Measurements from ENCODE around the gene COL20A1. TPM values are rescaled to one million over a fixed set of nuclear protein-coding genes. Genes with fewer than 3 reads are reported as not detected.

COL20A1 gene
- polyA plus RNA-seq, 1 donor, result 1.2 TPM

DNA sequence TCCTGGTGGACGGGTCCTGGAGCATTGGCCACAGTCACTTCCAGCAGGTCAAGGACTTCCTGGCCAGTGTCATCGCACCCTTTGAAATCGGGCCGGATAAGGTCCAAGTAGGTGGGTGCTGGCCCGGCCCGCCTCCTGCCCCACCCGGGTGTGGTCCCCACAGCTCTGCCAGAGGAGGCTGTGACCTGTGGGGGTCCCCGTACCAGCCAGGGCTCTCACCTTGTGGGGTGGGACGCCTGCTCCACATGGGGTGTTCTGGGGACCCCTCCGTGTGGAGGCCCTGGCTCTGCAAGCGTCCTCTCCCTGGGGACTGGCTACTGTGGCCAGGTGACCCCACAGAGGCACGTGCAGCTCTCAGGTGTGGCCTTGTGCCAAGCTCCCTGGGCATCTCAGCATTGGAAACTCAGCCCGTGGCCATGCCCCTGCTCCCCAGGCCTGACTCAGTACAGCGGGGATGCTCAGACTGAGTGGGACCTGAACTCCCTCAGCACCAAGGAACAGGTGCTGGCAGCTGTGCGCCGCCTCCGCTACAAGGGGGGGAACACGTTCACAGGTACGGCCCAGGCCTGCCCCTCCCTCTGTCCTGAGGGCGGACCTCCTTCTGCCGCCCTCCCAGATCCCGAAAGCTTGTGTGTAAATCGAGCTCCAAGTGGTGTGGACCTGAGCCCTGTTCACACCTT lies 14.7 kb downstream of the COL20A1 start:
- DNase-seq, result no peak

GRCh38 chr20:63308218-63308911 lies 15.4 kb downstream of the COL20A1 start:
- no peak for DNase-seq

DNA sequence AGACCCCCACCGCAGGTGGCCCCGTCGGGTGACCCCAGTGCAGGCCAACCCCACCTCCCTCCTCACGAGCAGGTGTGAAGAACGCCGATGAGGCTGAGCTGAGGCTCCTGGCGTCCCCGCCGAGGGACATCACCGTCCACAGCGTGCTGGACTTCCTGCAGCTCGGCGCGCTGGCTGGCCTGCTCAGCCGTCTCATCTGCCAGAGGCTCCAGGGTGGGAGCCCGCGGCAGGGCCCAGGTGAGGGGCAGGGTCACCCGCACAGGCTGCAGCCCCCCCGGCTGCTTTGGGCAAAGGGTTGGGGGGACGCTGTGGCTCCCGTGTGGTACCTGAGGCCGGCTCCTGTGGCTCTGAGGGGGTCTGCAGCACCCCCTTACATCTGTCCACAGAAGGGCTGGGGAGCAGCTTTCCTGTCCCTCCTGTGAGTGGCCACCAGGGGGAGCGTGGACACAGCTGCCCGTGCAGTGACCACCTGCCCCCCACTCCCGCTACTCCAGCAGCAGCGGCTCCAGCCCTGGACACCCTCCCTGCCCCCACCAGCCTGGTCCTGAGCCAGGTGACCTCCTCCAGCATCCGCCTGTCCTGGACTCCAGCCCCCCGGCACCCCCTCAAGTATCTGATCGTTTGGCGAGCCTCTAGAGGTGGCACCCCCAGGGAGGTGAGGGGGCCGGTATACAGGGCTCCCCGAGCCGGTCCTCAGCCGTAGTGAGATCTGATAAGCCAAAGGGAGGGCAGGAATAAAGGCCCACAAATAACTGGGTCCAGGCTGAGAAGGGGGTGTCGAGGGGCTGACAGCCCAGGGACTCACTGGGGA lies 16.5 kb downstream of the COL20A1 start:
- no peak for DNase-seq

- DNase-seq, result no peak
Measured at GRCh38 chr20:63310265-63310991, 17.4 kb downstream of the COL20A1 start.

- DNase-seq, result no peak
Measured at GRCh38 chr20:63311186-63311832, 18.3 kb downstream of the COL20A1 start.

DNA sequence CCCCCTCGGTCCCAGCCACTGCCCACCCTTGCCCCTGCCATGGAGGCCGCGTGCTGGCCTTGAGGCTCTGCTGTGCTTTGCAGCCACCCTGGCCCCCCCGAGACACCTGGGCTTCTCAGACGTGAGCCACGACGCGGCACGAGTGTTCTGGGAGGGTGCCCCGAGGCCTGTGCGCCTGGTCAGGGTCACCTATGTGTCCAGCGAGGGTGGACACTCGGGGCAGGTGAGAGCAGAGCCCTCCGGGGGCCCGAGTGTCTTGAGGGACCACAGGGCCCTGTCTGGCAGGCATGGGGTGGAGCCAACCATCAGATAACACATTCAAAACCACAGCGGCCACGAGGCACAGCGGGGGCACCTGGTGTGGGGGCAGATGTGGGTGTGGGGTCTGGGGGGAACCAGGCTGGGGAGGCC lies 18.9 kb downstream of the COL20A1 start:
- no peak for DNase-seq

- DNase-seq, result no peak
Measured at GRCh38 chr20:63312273-63312672, 19.3 kb downstream of the COL20A1 start.

DNA sequence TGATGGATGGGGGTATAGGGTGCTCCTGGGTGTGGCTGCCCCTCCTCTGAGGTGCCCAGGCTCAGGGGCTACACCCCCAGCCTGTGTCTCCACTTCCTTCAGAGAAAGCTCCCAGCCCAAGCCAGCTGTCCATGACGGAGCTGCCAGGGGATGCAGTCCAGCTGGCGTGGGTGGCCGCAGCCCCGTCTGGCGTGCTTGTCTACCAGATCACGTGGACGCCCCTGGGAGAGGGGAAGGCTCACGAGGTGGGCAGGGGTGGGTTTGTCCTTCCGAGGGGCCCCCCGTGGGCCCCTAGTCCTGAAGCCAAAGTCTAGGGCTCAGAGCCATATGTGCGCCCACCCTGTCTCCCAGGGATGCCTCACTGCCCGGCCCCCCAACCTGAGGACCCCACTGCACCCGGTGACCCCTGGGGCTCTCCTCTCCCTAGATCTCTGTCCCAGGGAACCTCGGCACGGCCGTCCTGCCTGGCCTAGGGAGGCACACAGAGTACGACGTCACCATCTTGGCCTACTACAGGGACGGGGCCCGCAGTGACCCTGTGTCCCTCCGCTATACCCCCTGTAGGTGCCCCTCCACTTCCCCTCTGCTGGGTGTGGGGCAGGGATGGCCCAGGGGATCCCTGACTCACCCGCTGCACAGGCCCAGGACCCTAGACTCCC lies 19.8 kb downstream of the COL20A1 start:
- peak; percentile 63 for DNase-seq

DNA sequence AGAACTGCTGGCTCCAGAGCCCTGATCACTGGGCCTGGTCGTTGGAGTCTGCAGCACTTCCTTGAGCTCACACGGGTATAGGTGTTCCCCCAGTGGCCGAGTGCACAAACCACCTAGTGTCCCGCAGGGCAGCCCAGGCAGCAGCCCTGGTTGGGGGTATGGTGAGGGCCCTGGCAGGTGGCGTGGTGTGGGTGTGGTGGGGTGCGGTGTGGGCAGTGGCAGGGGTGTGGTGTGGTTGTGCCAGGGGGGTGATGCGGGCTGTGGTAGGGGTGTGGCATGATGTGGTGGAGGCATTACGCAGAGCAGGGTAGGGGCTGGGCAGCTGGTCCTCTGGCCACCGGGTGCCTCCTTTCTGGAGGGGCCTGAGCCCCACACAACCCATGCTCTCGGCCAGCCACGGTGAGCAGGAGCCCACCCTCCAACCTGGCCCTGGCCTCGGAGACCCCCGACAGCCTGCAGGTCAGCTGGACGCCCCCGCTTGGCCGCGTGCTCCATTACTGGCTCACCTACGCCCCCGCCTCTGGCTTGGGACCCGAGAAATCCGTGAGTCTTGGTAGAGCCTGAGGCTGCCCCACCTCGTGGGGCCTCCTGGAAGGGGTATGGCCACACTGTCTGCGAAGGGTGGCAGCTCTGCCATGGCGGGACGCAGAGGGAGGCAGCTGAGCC lies 20.5 kb downstream of the COL20A1 start:
- no peak for DNase-seq

- DNase-seq, result no peak
Measured at GRCh38 chr20:63314015-63314471, 21.1 kb downstream of the COL20A1 start.

DNA sequence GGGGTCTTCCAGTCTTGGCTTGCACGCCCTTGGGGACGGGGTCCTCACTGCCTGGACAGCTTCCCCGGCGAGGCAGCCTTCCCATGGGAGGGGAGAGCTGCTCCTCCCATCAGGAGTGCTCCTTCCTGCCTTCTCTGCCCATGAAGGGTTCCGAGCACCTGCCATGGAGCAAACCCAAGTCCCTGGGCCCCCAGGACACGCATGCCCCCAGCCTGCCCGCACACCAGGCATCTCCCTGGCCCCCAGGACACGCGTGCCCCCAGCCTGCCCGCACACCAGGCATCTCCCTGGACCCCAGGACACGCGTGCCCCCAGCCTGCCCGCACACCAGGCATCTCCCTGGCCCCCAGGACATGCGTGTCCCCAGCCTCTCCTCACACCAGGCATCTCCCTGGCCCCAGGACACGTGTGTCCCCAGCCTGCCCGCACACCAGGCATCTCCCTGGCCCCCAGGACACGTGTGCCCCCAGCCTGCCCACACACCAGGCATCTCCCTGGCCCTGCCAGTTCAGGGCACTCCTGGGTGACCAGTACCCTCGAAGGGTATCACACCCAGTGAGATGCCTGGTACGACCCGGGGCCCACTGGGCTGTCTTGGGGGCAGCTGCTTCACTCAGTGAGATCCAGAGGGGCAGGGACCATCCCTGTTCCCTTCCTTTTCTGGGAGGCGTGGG lies 21.7 kb downstream of the COL20A1 start:
- no peak for DNase-seq

DNA sequence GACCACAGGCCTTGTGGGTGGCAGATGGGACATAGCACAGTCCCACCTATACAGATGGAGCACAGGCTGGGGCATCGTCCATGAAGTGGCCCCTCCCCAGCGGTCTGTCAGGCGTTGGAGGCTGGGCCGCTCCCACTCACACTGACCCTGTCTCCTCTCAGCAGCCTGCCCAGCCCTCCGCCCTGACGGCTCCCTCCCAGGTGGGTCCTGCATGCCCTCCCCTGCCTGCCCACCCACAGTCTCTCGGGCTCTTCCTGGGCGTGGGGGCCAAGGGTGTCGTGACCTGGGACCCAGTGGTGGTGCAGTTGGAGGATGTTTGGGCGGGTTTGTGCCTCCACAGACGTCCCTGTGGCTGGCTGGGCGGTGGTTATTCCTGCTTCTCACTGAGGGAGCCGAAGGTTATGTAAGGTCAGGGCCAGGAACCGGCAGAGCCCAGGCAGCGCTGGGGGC lies 22.3 kb downstream of the COL20A1 start:
- DNase-seq, result no peak

- DNase-seq, result no peak
Measured at GRCh38 chr20:63315731-63316491, 22.9 kb downstream of the COL20A1 start.

DNA sequence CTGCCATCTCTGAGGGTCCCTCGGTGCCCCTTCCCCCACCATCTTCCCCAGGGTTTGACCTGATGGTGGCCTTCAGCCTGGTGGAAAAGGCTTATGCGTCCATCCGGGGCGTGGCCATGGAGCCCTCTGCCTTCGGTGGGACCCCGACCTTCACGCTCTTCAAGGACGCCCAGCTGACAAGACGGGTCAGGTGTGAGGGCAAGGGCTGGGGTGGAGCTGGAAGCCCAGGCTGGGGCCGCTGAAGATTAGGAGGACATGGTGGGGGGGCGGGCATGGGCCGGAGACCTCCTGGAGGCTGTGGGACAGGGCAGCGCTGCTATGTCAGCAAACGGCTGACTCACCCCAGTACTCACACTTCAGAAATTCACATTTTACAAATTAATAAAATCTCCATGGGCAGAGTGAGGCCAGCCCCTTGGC lies 23.5 kb downstream of the COL20A1 start:
- DNase-seq, result no peak

GRCh38 chr20:63317061-63317460 lies 24.1 kb downstream of the COL20A1 start:
- DNase-seq, result no peak

DNA sequence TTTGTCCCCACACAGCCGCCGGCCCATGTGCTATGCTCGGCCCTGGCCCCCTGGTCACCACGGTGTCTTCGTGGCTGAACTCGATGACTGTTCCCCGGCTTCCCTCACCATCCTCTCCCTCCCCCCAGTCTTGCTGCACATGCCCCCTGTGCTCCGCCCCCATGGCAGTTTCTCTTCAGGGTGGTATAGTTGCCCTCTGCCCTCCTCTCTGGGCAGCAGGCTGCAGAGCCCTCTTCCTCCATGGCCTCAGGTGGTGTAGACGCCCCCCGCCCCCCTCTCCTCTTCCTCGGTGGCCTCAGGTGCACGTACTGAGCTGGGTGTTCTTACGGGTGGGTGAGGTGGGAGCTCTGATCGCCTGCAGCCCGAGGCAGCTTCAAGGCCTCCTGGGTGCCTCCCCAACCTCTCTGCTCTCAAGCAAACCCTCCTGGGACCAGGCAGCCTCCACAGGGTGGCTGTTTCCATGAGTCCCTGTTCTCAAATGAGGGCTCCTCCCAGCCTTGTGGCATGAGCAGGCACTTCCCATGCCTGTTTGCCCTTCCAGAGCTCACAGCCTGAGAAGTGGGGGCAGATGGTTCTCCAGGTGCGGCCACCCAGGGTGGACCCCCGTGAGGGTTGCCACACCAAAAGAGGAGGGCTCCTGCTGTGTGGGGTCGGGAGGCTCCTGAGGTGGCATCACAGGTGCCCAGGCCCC lies 24.8 kb downstream of the COL20A1 start:
- DNase-seq, result no peak

- no peak for DNase-seq
Measured at GRCh38 chr20:63318391-63319163, 25.6 kb downstream of the COL20A1 start.
